Ureter (tissue), 1 donor: ENCODE measurements around the gene DAB2. TPM values are rescaled to one million over a fixed set of nuclear protein-coding genes. Genes with fewer than 3 reads are reported as not detected.

Source experiments
- DNase-seq: peaks from one replicate; pipeline ENCODE4 v3.0.0-alpha.2; 2020; ENCODE audit warnings: low spot score
- total RNA-seq: library from RNA; stranded (reverse); gene quantifications from one replicate; pipeline ENCODE4 v1.2.4, GENCODE V29; 2023
- donor health status: DM: yes; HTN: yes; CAD: no.

The DAB2 gene
- total RNA-seq, 1 donor from 2014 or later, result 77.2 TPM

DNA sequence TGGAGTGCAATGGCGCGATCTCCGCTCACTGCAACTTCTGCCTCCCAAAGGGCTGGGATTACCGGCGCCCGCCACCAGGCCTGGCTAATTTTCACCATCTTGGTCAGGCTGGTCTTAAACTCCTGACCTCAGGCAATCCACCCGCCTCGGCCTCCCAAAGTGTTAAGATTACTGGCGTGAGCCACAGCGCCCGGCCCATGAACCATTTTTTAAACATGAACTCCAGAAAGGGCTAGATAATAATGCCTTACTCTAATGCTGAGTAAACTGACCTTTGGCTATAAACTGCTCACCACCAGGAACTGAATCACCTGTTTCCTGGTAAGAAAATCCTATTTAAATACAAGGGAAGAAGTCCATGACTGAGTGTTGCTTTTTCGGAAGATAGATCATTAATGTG is 23.2 kb upstream of the DAB2 start:
- no peak for DNase-seq

DNA sequence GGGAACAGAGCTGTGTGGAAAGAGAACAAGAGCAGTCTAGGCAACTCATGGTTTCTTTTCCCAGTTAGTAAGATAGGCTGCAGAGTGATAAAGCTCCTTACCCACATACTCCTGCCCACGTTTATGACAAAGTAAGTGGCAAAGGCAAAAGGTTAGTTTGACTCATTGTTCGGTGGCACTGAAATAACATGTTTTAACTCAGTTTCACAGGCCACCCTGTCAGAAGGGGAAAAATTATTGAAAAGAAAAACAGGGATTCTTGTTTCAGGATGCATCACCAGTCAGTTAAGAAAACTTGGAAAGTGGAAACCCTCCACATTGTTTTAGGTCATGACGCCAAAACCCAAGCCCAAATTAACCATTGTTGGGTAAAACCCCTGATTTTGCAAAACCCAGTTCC is 22.3 kb upstream of the DAB2 start:
- DNase-seq, result no peak

DNA sequence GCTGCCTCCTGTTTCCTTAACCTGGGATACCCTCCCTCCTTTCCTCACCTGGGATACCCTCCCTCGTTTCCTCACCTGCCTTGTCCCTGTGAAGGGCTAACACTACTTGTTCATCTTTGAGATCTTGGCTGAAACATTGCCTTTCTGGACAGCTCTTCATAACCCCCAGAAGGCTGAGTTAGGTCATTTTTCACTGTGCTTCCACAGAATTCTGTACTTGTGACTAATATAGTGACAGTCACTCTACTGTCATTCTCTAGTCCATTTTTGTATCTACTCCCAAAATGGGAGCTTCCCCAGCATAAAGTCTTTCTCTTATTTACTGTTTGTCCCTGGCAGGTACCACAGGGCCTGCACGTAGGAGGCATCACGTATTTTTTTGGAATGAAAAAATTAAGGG is 21.5 kb upstream of the DAB2 start:
- no peak for DNase-seq

DNA sequence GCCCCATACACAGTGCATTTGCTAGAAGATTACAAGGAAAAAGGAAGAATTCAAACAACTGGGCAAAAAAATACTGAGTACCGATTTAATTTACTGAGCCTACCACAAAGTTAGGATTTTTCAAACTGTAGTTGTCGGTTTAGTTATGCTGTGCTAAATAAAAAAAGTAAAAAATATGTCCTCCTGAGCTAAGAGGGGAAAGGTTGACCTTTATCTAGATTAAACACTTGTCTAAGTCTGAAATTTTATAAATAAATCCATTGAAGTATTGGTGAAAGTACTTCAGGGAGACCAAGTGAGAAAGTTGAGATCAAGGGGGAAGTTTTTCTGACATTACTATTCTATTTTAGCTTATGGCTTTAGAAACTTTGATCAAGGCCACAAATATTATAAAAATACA is 19.1 kb upstream of the DAB2 start:
- DNase-seq, result no peak

DNA sequence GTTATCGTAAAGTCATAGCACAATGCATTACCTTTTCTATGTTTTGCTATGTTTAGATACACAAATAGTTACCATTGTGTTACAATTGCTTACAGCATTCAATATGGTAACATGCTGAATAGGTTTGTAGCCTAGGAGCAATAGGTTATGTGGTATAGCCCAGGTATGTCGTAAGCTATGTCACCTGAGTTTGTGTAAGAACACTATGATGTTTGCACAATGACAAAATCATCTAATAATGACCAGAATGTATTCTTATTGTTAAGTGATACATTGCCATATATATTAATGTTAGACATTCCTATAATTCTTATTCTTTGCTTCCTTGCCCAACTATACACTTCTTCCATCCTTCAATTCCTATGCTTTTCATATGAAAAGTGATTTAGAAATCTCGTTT is 18.2 kb upstream of the DAB2 start:
- no peak for DNase-seq

DNA sequence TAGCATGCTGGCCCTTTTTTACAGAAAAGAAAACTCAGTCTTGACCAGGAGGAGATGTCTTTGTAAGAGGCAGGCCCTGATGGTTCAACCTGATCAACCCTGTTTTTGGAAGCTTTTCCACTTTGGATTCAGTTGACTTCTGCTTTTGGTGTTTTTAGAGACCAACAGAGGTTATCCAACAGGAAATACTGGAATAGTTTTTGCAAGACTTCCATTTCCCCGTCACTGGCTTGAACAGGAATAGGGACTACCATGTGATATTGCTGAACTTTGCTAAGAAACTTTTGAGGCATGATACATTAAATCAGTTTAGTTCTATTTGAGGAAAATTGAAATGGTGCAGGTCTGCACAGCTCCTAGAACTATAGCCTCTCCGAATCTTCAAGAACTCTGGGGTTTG is 17.1 kb upstream of the DAB2 start:
- no peak for DNase-seq

DNA sequence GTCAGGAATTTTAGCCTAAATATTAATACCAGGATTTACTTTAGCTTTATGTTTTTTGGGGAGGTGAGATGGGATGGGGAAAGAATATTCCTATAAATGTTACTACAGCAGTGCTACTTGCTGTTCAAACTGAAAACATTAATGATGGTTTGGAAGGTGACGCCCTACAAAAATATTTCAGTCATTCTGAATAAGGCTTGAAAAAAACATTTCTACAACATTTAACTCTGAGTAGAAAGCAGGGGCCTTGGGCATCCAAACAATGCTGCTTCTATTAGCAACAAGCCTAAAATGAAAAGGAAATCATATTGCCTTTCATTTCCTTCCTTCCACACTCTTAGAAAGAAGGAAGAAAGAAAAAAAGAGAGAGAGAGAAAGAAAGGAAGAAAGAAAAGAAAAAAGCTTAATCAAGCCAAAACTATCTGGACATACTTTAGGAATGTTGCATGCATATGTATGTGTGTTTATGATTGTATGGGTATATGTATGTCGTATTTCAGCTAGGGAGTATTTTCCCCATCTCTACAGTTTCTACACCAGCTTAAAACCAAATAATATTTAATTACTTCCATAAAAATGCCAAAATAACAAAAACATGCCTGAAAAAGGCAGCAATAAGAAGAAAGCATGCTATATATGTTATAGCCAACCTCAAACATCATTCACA is 16.3 kb upstream of the DAB2 start:
- no peak for DNase-seq

DNA sequence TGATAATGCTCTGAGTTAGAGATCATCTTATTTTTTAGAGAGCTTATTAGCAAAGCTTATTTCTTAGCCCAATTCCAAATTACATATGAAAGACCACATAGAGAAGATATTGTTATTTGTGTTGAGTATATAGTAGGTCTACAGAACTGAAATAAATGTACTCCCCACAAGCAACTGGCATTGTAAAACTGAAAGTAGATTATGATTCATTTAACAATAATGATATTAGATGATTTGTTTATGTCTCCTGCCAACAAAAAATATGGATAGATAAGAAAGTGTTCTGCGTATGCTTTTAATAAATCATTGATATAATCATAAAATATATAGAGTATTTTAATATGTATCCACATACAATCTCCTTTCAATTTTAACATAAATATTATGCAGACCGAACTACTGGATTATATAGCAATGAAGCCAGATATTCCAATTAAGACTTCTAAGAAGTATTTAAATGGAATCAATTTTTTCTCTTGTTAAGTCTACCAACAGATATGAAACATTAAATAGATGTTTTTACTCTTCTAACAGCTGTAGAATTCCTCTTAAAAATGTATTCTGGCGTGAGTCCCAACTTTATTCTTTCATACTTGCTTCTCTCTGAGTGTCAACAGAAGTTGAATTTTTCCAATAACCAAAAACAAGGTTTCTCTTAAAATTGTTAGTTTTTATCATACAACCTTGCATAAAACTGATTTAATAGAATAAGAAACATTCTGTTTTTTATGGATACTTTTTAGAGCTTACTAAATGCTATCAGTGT is 15.6 kb upstream of the DAB2 start:
- DNase-seq, result no peak

DNA sequence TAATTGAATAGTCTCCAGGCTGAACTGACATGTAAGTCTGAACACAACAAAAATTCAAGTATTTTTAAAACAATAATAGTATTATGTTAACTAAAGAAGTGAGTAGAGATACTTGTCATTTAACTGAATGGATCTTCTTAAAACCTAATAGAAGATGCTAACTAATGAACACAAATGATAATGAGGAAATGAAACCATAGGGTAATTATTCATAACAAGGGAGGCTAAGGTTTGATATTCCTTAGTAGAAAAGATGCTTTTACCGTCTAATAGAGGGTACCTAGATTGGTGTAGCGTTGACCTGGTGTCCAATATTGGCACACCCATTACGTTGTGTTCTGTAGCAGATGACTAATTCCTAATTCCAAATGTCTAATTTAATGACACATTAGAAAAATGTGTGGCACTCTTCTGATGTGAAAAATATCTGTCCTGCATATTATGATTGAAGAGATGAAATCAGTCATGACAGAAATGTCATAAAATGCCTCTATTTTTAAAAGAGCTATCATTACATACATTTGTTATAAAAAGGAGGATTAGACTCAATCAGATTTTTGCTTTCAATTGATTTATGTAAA is 14.9 kb upstream of the DAB2 start:
- no peak for DNase-seq

DNA sequence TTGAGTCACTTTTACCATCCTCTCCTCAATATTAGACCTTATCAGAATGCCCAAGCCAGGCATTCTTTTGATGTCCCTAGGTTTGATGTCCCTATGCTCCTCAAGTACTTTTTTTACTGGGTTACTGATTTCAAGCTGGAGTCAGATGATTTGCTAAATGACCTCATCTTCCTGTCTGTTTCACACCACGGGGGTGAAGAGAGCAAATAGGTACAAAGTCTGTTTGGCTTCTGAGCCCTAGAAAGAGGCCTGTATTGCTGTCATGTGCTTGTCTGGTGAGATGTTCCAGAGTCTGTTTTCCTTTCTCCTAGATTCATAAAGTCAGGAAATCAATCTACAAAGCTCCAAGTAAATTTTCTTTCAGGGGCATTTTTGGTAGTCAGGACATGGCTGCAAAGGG is 12.7 kb upstream of the DAB2 start:
- DNase-seq, result no peak

DNA sequence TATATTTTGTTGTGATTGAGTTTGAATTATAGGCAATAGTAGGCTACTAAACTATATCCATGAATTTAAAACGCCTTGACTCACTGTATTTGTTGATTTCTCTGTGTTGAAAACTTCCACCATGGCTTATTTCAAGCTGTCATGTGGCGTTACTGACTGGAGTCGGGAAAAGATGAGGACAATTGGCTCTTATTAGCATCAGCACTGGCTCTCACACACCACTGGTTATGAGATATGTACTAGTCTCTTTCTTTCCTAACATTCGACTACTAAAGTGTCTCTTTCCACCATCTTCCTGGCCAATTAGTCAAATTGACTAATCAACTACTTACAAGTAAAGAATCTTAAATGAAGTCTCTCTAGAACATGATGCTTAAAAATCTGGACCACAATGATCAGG is 9.1 kb upstream of the DAB2 start:
- DNase-seq, result no peak

DNA sequence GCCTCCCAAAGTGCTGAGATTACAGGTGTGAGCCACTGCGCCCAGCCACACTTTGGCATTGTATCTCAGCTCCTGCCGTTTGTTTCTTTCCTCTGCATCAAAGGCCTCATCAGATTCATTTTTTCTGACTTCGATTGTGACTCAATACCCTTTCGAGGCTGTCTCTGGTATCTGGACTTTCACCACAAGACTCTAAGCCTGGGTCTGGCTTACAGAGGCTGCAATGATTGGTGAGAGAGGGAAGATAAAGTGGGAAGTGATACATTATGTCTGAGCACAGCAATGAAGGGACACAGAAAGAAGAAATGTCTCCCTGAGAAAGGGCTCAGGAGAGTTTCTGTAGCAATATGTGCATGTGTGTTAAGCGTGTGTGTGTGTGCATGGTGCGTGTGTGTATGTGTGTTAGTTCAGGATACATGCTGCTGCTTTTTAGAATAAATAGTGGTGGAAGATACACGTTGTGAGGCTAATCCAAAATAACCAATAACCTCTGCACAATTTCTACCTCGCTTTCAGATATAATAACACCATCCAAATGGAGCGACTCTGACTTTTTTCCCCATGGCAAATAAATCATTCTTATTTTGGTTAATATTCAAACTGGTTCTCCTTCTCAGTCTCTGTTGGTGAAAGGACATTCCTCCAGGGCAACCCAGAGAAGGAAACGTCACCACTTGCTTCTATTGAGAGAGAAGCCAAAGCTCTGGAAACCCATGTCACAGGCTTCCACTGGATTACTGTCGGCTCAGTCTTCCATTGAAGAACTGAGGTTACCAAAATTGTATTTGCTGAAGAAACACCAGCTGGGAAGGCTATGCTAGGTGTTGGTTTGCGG is 8.1 kb upstream of the DAB2 start:
- DNase-seq, result no peak

DNA sequence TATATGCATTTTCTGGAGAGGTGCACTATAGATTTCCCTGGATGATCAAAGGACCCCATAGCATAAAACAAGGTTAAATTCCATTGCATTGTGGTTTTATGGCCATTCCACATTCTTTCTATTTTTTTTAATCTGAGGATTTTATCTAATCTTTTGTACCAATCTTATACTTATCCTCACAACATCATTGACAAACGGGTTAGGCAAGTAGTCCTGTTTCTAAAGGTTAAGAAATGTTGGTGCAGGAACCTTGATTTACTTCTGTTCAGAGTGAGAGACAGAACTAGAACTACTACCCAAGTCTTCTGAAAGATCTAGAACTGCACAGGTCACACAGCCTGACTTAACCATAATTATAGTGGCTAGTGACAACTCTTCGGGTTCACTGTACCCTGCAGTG is 5.7 kb upstream of the DAB2 start:
- DNase-seq, result no peak

DNA sequence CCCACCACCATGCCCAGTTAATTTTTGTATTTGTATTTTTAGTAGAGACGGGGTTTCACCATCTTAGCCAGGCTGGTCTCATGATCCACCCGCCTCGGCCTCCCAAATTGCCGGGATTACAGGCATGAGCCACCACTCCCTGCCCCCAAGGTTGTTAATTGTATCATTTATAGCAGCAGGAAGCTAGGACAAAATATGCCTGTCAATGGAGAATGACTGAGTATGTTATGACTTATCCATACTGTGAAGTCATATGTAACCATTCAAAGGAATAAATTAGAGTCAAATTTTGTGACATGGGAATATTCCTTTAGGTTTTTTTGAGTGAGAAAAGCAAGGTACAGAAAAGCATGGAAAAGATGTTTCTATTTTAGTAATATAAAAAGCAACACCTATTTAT is 3.9 kb upstream of the DAB2 start:
- DNase-seq, result no peak

DNA sequence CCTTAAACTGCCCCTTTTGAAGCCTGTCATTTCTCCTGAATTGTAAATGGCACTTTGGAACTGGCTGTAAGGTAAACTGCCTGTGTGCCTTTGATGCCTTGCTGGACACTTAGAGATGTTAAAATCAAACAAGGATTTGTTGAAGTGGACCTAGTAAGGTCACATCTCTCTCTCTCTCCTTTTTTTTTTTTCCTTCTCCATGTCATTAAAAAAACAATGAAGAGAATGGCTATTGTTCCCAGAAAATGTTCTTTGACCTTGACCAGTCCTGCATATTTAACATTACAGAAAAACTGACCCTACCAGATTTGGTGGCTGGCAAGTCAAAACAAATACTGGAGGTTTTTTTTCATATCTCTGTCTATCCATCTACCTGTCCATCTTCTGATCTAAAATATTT is 2.9 kb upstream of the DAB2 start:
- no peak for DNase-seq

DNA sequence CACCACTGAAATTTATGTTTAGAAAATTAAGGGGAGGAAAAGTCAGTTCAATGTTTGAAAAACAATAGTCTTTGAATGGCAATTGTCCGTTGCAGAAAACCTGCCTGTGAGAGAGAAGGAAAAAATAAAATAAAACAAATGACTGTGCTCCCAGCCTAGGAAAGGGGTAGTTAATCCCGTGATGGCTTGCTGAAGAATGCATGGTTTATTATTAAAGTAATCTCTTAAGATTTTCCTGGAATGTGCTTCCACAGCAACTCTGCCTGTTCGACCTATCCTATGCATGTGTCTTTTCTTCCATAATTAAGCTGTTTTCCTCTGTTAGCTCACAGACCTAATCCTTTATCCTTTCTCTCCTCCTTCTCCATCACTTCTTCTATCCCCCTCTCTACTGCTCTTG is 2.4 kb upstream of the DAB2 start:
- no peak for DNase-seq

DNA sequence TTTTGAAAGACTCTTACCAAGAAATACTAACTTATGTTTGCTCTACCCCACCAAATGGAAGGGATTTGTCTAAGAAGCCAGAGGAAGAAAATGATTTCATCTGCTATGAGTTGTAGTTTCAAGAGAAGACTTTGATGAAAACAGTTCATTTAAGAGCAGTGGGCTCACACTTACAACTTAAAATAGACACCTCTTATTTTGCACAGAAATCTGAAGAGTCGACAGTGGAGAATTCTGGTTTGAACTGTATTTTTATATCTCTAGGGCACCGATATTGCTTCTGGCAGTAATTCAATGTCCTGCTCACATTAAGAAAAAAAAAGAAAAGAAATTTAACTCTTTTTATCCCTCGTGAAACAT is 1.9 kb upstream of the DAB2 start:
- no peak for DNase-seq

DNA sequence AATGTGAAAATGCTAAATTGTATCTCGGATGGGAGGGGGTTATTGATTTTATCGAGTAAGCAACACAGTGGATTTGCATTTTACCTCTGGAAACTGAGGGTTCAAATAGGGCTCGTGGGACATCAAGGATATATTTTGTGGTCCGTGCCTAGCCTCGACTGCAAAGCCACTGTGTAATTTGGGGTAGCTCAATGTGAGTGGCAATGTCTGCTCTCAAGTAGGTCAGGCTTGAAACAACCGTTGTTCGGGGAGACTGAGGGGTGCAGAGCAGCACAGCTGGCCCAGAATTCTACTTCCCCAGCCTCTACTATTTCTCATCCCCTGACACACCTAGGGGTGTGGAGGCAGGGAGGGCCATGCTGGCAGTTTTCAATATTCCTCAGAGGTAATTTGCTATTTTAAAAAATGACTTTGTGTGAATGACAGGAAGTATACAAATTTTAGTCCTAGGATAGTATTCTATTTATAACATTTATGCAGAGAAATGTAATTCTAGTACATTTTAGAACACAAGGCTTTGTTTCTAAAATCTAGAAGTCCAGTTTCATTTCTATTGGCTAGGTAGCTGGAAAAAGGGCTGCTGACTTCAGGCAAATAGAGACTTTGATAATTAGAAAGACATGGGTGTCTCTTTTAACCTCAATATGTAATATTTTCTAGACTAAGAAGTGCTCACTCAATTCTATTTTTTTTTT is 1.4 kb upstream of the DAB2 start:
- no peak for DNase-seq

DNA sequence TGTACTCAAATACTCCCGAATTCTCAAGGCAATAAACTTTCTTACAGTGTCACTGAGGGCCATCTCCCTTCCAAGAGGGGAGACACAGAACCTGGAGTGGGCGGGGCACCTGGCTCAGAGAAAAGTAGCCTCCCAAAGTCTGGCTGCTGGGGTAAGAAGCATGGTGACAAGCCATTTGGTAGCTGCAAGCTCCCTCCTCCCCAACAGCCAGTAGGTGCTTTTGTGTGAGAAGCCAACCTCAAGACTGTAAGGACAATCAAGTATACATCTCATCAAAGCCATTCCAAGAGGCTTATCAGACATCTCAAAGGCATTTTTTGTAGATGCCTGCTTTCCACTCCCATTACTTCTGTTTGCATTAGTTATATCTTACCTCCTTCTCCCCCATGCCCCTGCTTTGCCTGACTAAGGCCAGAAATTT is 1.4 kb downstream of the DAB2 start:
- DNase-seq, result no peak

DNA sequence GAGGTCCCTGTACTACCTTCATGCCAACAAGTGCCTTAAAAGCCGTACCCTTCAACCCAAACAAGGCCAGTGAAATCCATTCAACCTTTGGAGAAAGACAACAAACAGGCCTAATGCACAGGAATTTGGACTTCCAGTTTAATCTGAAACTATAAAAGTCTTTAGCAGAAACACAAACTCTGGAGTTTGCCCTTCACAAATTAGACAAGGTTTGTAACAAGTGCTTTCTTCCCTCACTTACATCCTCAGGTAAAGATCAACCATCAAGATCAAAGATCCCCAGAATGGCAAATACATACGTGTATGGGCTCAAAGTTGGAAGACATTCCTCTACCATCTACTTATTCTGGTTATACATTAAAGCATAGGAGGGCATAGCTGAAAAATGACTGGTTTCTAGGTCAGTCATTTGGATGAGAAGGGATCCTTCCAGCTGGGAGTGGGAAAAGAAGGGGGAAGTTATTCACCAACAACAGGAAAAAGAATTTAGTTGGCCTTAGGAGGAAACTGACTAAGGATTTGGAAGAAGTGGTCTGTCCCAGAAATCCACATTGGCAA is 2.0 kb downstream of the DAB2 start:
- DNase-seq, result no peak

DNA sequence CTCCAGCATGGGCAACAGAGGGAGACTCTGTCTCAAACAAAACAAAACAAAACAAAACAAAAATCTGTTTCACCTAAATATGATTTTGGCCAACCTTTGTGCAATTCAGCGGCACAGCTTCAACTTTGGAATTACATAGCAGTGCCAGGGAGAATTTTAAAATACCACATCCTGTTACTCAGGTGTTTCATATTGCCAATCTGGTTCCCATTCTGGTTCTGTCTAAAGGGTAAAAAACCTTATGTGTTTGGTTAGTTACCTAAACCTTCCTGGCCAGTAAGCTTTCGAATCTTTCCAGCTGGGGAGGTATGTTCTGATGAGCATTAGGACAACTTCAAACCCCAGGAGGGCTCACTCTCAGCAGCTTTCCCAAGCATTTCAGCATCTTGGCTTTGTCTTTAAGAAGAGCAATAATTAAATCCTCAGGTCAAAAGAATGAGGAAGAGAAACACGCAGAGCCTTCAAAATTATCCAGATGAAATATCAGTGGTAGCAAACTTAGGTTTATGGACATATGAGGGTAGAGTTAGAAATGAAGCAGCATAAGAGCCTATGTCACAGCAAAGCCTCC is 2.7 kb downstream of the DAB2 start:
- no peak for DNase-seq
